Thyroid gland (tissue), 4 donors: ENCODE results near the gene RNF126. TPM values are rescaled to one million over a fixed set of nuclear protein-coding genes. Genes with fewer than 3 reads are reported as not detected.
A peak's percentile ranks its signal among the peaks of the same experiment; 100 is the strongest.

Experiments
- DNase-seq, 2 donors: peaks; one replicate each; pipeline ENCODE4 v3.0.0-alpha.2; 2019
- H3K27ac ChIP-seq, 3 donors: fragments of 200-600 bp; sonication (generic); 1 replicate in 2 of 3; 2 replicates in 1 of 3; pipeline ENCODE4 v1.5.1; 2016 to 2019; ENCODE audit warnings: mild to moderate bottlenecking in 1 of 3, moderate library complexity in 1 of 3
- H3K27me3 ChIP-seq: fragments of 200-600 bp; sonication (generic); one replicate; pipeline ENCODE4 v1.5.1; 2019
- H3K36me3 ChIP-seq, 2 donors: fragments of 200-600 bp; sonication (generic); one replicate each; pipeline ENCODE4 v1.5.1; 2016 to 2019
- H3K4me1 ChIP-seq, 2 donors: fragments of 200-600 bp; sonication (generic); one replicate each; pipeline ENCODE4 v1.5.1; 2017 to 2019
- H3K4me3 ChIP-seq, 3 donors: fragments of 200-600 bp; sonication (generic); replicated peaks in 1 of 3; 1 replicate in 2 of 3; 2 replicates in 1 of 3; pipeline ENCODE4 v1.5.1; 2016; ENCODE audit warnings: mild to moderate bottlenecking in 1 of 3
- H3K9me3 ChIP-seq: fragments of 200-600 bp; sonication (generic); one replicate; pipeline ENCODE4 v1.5.1; 2017
- POLR2A ChIP-seq, 2 donors: fragments of 450-650 bp; IDR thresholded peaks; one replicate each; pipeline ENCODE4 v1.6.1; 2017; ENCODE audit warnings: antibody characterized with exemption in 2 of 2, mild to moderate bottlenecking in 2 of 2, moderate library complexity in 1 of 2
- WGBS, 2 donors: methylation state at CpG; one replicate each; pipeline ENCODE4 v1.1.5; 2017; 5-methylcytosine and 5-hydroxymethylcytosine counted together
- intact Hi-C: fragments of 100-400 bp; cut with DNase I; formaldehyde crosslinking; loops from one replicate; pipeline ENCODE4 v1.15.1; 2023
- total RNA-seq, 4 donors: library from RNA; depleted of rRNA; stranded (reverse); fragments of >200 nt; gene quantifications; one replicate each; pipeline ENCODE4 v1.2.3, GENCODE V29; 2016
- TF ChIP-seq, protein P1 (sequence below), 6 experiments: fragments of 200-600 bp in 3 of 6; fragments of 450-650 bp in 3 of 6; sonication (generic) in 3 of 6; IDR thresholded peaks; one replicate each; pipeline ENCODE4 v1.5.1; 2016 to 2019; ENCODE audit warnings: antibody characterized with exemption in 6 of 6, mild to moderate bottlenecking in 2 of 6, inconsistent platforms in 1 of 6, moderate library complexity in 1 of 6

RNF126 gene
- total RNA-seq, 4 donors from 2014 or later = 41.4 to 55.5 (median 53.5) TPM

DNA sequence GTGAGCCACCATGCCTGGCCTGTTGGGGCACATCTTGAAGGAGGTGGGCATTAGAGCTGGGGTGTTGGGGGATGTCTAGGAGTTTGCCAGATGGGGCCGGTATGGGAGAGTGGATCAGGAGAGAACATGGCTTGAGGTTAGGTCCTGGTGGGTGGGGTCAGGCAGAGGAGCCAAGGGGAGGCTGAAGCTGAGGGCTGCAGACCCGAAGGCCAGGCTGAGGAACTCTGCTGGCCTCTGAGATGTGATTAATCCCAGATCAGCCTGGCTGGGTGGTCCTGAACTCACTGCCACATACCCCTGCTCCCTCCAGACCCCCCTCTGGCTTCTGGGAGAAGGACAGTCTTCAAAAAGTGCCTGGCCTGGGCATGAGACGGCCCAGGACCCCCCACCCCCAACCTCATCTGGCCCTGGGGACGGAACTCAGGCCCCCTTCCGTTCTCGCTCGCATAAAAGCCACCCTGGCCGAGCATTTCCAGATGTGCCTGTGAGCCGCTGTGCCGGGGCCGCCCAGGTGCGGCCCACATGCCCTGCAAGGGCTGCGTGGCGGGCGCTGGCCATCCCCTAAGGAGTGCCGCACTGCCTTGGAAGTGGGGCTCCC, 15.9 kb upstream of the RNF126 start:
- Histone ChIP-seq H3K9me3 (no peaks in the 10 kb centered on the region), H3K4me1 (peaks cover 17 to 38% of the 10 kb centered on the region in 2 donors), H3K27me3 (no peaks in the 10 kb centered on the region), H3K27ac (peak overlapping the region in 2 of 3 donors; percentile 60 to 89), H3K4me3 (peak overlapping the region in 1 of 3 donors; percentile 87), H3K36me3 (no peaks in the 10 kb centered on the region)
- TF ChIP-seq, protein P1, sequence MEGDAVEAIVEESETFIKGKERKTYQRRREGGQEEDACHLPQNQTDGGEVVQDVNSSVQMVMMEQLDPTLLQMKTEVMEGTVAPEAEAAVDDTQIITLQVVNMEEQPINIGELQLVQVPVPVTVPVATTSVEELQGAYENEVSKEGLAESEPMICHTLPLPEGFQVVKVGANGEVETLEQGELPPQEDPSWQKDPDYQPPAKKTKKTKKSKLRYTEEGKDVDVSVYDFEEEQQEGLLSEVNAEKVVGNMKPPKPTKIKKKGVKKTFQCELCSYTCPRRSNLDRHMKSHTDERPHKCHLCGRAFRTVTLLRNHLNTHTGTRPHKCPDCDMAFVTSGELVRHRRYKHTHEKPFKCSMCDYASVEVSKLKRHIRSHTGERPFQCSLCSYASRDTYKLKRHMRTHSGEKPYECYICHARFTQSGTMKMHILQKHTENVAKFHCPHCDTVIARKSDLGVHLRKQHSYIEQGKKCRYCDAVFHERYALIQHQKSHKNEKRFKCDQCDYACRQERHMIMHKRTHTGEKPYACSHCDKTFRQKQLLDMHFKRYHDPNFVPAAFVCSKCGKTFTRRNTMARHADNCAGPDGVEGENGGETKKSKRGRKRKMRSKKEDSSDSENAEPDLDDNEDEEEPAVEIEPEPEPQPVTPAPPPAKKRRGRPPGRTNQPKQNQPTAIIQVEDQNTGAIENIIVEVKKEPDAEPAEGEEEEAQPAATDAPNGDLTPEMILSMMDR (IDR thresholded peaks at IDR 0.05) = no peak
- TF ChIP-seq POLR2A (IDR thresholded peaks at IDR 0.05) = no peak
- WGBS, 2 donors = 89 to 90% methylated on average over 8 to 10 of the region's 16 CpGs
- intact Hi-C loops = no loop called here
- DNase-seq = no peak

DNA sequence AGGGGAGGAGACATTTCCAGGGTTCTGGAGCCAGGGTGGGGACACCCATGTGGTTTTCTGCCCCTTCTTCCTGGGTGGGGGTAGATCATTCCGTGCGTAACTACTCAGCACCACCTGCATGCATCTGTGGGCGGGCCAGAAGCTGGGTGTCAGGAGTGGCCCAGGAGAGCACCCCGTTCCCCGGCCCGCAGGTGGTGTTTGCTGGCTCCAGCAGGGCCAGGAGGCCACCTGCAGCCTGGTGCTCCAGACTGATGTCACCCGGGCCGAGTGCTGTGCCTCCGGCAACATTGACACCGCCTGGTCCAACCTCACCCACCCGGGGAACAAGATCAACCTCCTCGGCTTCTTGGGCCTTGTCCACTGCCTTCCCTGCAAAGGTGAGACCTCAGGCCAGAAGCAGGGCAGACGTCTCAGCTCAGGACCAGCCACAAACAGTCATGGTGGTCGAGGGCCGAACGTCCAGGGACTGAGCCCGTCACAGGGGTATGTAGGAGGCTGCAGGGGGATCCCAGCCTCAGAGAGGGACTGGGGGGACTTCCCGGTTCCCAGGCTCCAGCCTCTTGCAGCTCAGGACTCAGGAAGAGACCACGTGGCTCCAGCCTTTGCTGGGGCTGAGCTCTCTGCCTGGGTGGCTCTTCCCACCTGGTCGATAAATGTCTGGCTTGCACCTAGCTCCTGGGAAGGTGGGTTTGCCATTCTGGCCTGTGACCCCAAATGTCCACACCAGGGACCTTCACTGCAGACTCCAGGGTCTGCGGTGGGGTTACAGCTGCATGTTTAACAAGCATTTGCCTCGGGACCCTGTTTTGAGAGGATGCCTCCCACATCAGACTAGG, 14.8 kb upstream of the RNF126 start:
- H3K4me1 ChIP-seq = peaks cover 17 to 38% of the 10 kb centered on the region in 2 donors
- H3K27me3 ChIP-seq = no peaks in the 10 kb centered on the region
- peak overlapping the region in 2 of 3 donors; percentile 67 to 80 for H3K27ac ChIP-seq
- no peaks in the 10 kb centered on the region for H3K36me3 ChIP-seq
- peak overlapping the region in 1 of 3 donors; percentile 41 for H3K4me3 ChIP-seq
- intact Hi-C loops = no loop called here
- WGBS, 2 donors = 52 to 58% methylated on average over 18 to 20 of the region's 22 CpGs
- TF ChIP-seq, protein P1 (IDR thresholded peaks at IDR 0.05) = no peak
- TF ChIP-seq POLR2A (IDR thresholded peaks at IDR 0.05) = no peak
- H3K9me3 ChIP-seq = no peaks in the 10 kb centered on the region
- DNase-seq = no peak

DNA sequence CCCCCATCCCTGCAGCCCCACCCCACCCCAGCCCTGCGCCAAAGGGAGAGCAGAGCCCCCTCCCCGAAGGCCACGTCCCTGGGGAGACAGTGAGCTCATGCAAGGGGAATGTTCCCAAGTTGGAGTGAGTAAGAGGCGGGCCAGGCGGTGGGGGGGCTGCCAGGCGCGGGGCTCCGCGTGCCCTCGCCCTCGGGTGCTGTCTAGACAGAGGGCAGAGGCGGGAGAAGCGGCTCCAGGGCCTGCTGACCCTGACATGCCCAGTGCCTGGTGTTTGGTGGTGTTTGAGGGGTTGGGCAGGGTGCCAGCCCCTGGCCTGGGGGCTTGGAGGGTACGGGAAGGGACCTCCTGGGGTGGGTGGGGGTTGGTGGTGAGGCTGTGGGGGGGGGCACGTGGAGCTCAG, 14.2 kb upstream of the RNF126 start:
- H3K4me3 ChIP-seq = peak overlapping the region in 1 of 3 donors; percentile 41
- H3K4me1 ChIP-seq = peaks cover 17 to 38% of the 10 kb centered on the region in 2 donors
- no peaks in the 10 kb centered on the region for H3K36me3 ChIP-seq
- H3K27me3 ChIP-seq = no peaks in the 10 kb centered on the region
- intact Hi-C loops = no loop called here
- no peaks in the 10 kb centered on the region for H3K9me3 ChIP-seq
- peak; percentile 67 to 70 for DNase-seq
- 7 to 13% methylated on average over 3 of the region's 15 CpGs for WGBS, 2 donors
- TF ChIP-seq POLR2A (IDR thresholded peaks at IDR 0.05) = no peak
- TF ChIP-seq, protein P1 (IDR thresholded peaks at IDR 0.05) = no peak
- peak overlapping the region in 2 of 3 donors; percentile 67 to 80 for H3K27ac ChIP-seq

DNA sequence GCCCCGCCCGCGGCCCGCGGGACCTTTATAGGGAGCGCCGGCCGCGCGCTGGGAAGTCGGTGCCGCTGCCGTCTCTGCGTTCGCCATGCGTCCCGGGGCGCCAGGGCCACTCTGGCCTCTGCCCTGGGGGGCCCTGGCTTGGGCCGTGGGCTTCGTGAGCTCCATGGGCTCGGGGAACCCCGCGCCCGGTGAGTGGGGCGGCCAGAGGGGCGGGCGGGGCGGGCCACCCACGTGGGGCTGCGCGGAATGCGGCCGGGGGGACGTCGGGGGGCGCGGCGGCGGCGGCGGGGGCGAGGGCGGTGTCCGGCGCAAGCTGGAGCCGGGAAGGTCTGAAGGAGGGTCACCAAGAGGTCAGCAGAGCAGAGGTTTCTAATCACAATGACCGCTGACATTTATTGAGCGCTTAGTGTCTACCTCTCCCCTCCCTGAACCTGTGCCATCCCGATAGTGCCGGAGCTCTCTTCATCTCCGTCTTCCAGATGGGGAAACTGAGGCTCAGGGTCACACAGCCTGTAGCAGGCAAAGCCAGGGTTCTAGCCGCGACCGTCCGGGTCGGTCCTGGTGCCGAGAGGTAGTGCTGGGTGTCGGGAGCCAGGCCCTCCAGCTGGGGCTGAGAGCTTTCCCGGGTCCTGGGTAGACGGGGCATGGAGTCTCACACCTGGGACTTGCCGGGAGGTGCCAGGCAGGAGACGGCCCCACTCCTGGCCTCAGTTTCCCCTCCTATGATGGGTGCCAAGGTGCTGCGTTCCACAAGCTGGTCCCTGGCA, 13.5 kb upstream of the RNF126 start, which contains the start of gene FSTL3:
TSS of gene FSTL3 (plus strand) at position 54 of the 767 bp plus-strand sequence. CDS start at position 86, 32 bp downstream.
- 9 to 18% methylated on average over 2 to 6 of the region's 63 CpGs for WGBS, 2 donors
- intact Hi-C loops = no loop called here

More for the DNA sequence above, 13.5 kb upstream of the RNF126 start, which contains the start of gene FSTL3:
- H3K4me1 ChIP-seq = peaks cover 17 to 38% of the 10 kb centered on the region in 2 donors
- H3K27ac ChIP-seq = peak within 1 kb of the TSS in 2 of 3 donors; percentile 67 to 80
- no peaks in the 10 kb centered on the region for H3K36me3 ChIP-seq
- no peaks in the 10 kb centered on the region for H3K9me3 ChIP-seq
- no peaks in the 10 kb centered on the region for H3K27me3 ChIP-seq
- H3K4me3 ChIP-seq = peak within 1 kb of the TSS in 1 of 3 donors; percentile 41
- TF ChIP-seq POLR2A (IDR thresholded peaks at IDR 0.05) = peak in 1 of 2 donors; percentile 3
- TF ChIP-seq, protein P1 (IDR thresholded peaks at IDR 0.05) = no peak
- DNase-seq = no peak
